Keratinocyte (primary cell): ENCODE results near the gene RPS27L. TPM values are rescaled to one million over a fixed set of nuclear protein-coding genes. Genes with fewer than 3 reads are reported as not detected.

Source experiments
- DNase-seq: peaks from one replicate; pipeline ENCODE4 v3.0.0-alpha.2; 2011; ENCODE audit warnings: low read depth, missing footprints, low spot score
- FAIRE-seq: peaks from 2 replicates; lab custom pipeline; 2011; peaks lifted over from hg19 to GRCh38; lab: Jason Lieb, UNC
- H2AFZ ChIP-seq: 2 replicates; pipeline ENCODE4 v1.6.0; 2012; ENCODE audit warnings: low read length, control low read depth, inconsistent platforms; ENCODE audit not compliant: control insufficient read depth
- H3K27ac ChIP-seq: 2 replicates; pipeline ENCODE4 v1.5.1; 2011; ENCODE audit warnings: low read length; ENCODE audit not compliant: control insufficient read depth, insufficient read depth
- H3K27me3 ChIP-seq: 3 replicates; pipeline ENCODE4 v1.6.0; 2011; ENCODE audit warnings: low read length; ENCODE audit not compliant: control insufficient read depth, insufficient read depth; ENCODE audit errors: extremely low read depth
- H3K36me3 ChIP-seq, 2 experiments: 2 replicates in 1 of 2; 3 replicates in 1 of 2; pipeline ENCODE4 v1.5.1; 2011; ENCODE audit warnings: low read length in 2 of 2, mild to moderate bottlenecking in 1 of 2; ENCODE audit not compliant: control insufficient read depth in 2 of 2, insufficient read depth in 2 of 2; ENCODE audit errors: extremely low read depth in 1 of 2
- H3K4me1 ChIP-seq: 3 replicates; pipeline ENCODE4 v1.5.1; 2011; ENCODE audit warnings: low read length; ENCODE audit not compliant: control insufficient read depth, insufficient read depth; ENCODE audit errors: extremely low read depth
- H3K4me2 ChIP-seq: 3 replicates; pipeline ENCODE4 v1.6.0; 2011; ENCODE audit warnings: low read depth, low read length; ENCODE audit not compliant: control insufficient read depth, insufficient read depth; ENCODE audit errors: extremely low read depth
- H3K4me3 ChIP-seq, 3 experiments: fragments of 200-600 bp in 1 of 3; sonication (generic) in 1 of 3; 2 replicates in 2 of 3; 3 replicates in 1 of 3; pipeline ENCODE4 v1.5.1; 2011 to 2016; ENCODE audit warnings: low read length in 3 of 3, mild to moderate bottlenecking in 3 of 3, control low read depth in 2 of 3, inconsistent platforms in 1 of 3, low read depth in 1 of 3, mixed read lengths in 1 of 3, mixed run types in 1 of 3, moderate library complexity in 1 of 3; ENCODE audit not compliant: control insufficient read depth in 2 of 3, insufficient read depth in 2 of 3; ENCODE audit errors: extremely low read depth in 1 of 3
- H3K79me2 ChIP-seq: 2 replicates; pipeline ENCODE4 v1.6.0; 2012; ENCODE audit warnings: low read length; ENCODE audit not compliant: control insufficient read depth, insufficient read depth
- H3K9ac ChIP-seq: 3 replicates; pipeline ENCODE4 v1.6.0; 2011; ENCODE audit warnings: low read length; ENCODE audit not compliant: control insufficient read depth, insufficient read depth; ENCODE audit errors: extremely low read depth
- H3K9me1 ChIP-seq: 3 replicates; pipeline ENCODE4 v1.6.0; 2011; ENCODE audit warnings: low read length; ENCODE audit not compliant: control insufficient read depth, insufficient read depth; ENCODE audit errors: extremely low read depth
- H3K9me3 ChIP-seq: 2 replicates; pipeline ENCODE4 v1.5.1; 2012; ENCODE audit warnings: low read depth, low read length; ENCODE audit not compliant: control insufficient read depth
- H4K20me1 ChIP-seq: 3 replicates; pipeline ENCODE4 v1.6.0; 2011; ENCODE audit warnings: low read length; ENCODE audit not compliant: control insufficient read depth, insufficient read depth; ENCODE audit errors: extremely low read depth
- EZH2 ChIP-seq: IDR thresholded peaks from one replicate; pipeline ENCODE4 v1.6.1; 2012; ENCODE audit warnings: inconsistent platforms, mild to moderate bottlenecking, low read length, moderate library complexity
- dilution Hi-C: fragments of 300-500 bp; cut with MboI; formaldehyde crosslinking; loops from one replicate; pipeline ENCODE4 v1.7.0; 2020; ENCODE audit warnings: low sequenced_read_pairs; ENCODE audit not compliant: extremely low pct_ligation_motif_present
- polyA plus RNA-seq, 5 experiments: library from polyadenylated mRNA; depleted of rRNA in 3 of 5; stranded (reverse) in 3 of 5; stranded (forward) in 1 of 5; unstranded in 1 of 5; fragments of >200 nt; gene quantifications; 1 replicate in 1 of 5; 2 replicates in 3 of 5; 3 replicates in 1 of 5; pipeline versions ENCODE4 v1.2.1 to v1.2.3, GENCODE V29; 2011 to 2012; ENCODE audit warnings: missing spikeins in 2 of 5, low read depth in 1 of 5, low replicate concordance in 1 of 5
- TF ChIP-seq, protein P1 (sequence below), 3 experiments: IDR thresholded peaks in 1 of 3; conservative IDR thresholded peaks in 1 of 3; optimal IDR thresholded peaks in 1 of 3; 2 replicates in 2 of 3; 3 replicates in 1 of 3; pipeline versions ENCODE3 to v1.5.1; 2011; ENCODE audit warnings: low read length in 3 of 3, mild to moderate bottlenecking in 3 of 3, moderate library complexity in 2 of 3, control low read depth in 1 of 3, inconsistent platforms in 1 of 3; ENCODE audit not compliant: insufficient read depth in 2 of 3; ENCODE audit errors: extremely low read depth in 1 of 3

The RPS27L gene
- polyA plus RNA-seq, 1 donor (not counting 4 experiments of a cell fraction or from before 2014, with no cell fraction given), result 208 TPM

DNA sequence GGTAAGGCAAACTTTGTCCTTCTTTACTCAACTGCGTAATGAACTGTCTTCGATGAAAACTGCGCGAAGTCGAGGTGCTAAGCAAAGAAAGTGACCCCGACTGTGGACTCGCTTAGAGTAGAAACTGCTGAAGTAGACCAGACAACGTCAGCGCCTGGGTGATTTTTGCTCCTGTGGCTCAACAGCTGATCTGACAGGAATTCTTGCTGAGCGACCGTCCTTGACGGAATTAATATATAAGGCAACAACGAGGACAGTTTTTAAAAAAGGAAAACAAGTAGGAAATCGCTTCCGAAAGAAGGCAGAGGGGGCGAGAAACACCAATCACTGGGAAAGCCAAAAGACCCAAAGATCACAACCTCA lies 541 bp downstream of the RPS27L start:
- no peak for FAIRE-seq

DNA sequence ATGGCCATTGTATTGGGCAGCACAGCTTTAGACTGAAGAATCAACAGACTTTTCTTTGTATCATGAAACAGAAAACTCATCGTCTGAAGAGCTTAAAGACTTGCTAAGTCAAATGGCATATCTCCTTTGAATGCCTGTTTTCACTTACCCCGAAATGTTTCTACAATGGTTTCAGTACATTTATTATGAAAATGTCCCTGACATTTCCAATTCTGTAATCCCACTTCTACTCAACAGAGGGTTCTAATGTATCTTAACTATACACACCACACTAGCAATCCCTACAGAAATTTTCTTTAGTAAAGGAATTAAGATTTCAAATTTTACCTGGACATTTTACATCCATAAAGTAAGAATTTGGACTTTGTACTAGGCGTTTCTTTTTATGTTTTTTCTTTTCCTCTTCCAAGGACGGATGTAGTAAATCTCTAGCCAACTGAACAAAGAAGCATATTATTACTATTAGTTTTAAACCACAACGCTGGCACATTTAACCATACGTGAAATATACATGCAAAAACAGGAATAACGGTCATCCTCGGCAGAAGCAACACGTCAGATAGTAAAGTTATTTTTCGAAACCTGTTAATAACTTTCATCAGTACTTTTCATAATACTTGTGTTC lies 1.1 kb downstream of the RPS27L start:
- Histone ChIP-seq H3K27ac (peak overlapping the region; percentile 83), H3K9me1 (no peaks in the 10 kb centered on the region), H3K9ac (peak overlapping the region; percentile 91), H3K4me2 (peak overlapping the region; percentile 92), H2AFZ (peak overlapping the region; percentile 91), H4K20me1 (no peaks in the 10 kb centered on the region), H3K4me3 (peak overlapping the region; percentile 74 to 80 (median 79)), H3K36me3 (peaks cover 0 to 1% of the 10 kb centered on the region in 2 experiments), H3K9me3 (no peaks in the 10 kb centered on the region), H3K27me3 (no peaks in the 10 kb centered on the region), H3K79me2 (peaks cover 12% of the 10 kb centered on the region), H3K4me1 (peaks cover 9% of the 10 kb centered on the region)
- no peak for TF ChIP-seq EZH2
- TF ChIP-seq, protein P1, sequence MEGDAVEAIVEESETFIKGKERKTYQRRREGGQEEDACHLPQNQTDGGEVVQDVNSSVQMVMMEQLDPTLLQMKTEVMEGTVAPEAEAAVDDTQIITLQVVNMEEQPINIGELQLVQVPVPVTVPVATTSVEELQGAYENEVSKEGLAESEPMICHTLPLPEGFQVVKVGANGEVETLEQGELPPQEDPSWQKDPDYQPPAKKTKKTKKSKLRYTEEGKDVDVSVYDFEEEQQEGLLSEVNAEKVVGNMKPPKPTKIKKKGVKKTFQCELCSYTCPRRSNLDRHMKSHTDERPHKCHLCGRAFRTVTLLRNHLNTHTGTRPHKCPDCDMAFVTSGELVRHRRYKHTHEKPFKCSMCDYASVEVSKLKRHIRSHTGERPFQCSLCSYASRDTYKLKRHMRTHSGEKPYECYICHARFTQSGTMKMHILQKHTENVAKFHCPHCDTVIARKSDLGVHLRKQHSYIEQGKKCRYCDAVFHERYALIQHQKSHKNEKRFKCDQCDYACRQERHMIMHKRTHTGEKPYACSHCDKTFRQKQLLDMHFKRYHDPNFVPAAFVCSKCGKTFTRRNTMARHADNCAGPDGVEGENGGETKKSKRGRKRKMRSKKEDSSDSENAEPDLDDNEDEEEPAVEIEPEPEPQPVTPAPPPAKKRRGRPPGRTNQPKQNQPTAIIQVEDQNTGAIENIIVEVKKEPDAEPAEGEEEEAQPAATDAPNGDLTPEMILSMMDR (optimal IDR thresholded peaks at IDR 0.05 in 1 of 3, IDR thresholded peaks at IDR 0.05 in 1 of 3, conservative IDR thresholded peaks at IDR 0.05 in 1 of 3; ENCODE audit: extremely low read depth in 1 of 3, insufficient read depth in 2 of 3, low read length in 3 of 3), result no peak
- DNase-seq (no peak), FAIRE-seq (peak; percentile 58)
- dilution Hi-C loops, result no loop called here

More for the DNA sequence above, 541 bp downstream of the RPS27L start:
- dilution Hi-C loops, result no loop called here
- Histone ChIP-seq H3K36me3 (peaks cover 0 to 1% of the 10 kb centered on the region in 2 experiments), H3K4me1 (peaks cover 9% of the 10 kb centered on the region), H3K4me3 (peak overlapping the region; percentile 74 to 80 (median 79)), H4K20me1 (no peaks in the 10 kb centered on the region), H2AFZ (peak overlapping the region; percentile 91), H3K4me2 (peak overlapping the region; percentile 92), H3K79me2 (peaks cover 12% of the 10 kb centered on the region), H3K27me3 (no peaks in the 10 kb centered on the region), H3K9me3 (no peaks in the 10 kb centered on the region), H3K27ac (peak overlapping the region; percentile 83), H3K9me1 (no peaks in the 10 kb centered on the region), H3K9ac (peak overlapping the region; percentile 91)
- TF ChIP-seq EZH2, result no peak
- TF ChIP-seq, protein P1 (optimal IDR thresholded peaks at IDR 0.05 in 1 of 3, IDR thresholded peaks at IDR 0.05 in 1 of 3, conservative IDR thresholded peaks at IDR 0.05 in 1 of 3; ENCODE audit: extremely low read depth in 1 of 3, insufficient read depth in 2 of 3, low read length in 3 of 3), result no peak
- no peak for DNase-seq
